ENCODE results near the gene LRRC8D. TPM values are rescaled to one million over a fixed set of nuclear protein-coding genes. Genes with fewer than 3 reads are reported as not detected.
A peak's percentile ranks its signal among the peaks of the same experiment; 100 is the strongest.

LRRC8D gene
- polyA plus RNA-seq, 3 donors: 34.8 to 40.2 (median 37.2) TPM

DNA sequence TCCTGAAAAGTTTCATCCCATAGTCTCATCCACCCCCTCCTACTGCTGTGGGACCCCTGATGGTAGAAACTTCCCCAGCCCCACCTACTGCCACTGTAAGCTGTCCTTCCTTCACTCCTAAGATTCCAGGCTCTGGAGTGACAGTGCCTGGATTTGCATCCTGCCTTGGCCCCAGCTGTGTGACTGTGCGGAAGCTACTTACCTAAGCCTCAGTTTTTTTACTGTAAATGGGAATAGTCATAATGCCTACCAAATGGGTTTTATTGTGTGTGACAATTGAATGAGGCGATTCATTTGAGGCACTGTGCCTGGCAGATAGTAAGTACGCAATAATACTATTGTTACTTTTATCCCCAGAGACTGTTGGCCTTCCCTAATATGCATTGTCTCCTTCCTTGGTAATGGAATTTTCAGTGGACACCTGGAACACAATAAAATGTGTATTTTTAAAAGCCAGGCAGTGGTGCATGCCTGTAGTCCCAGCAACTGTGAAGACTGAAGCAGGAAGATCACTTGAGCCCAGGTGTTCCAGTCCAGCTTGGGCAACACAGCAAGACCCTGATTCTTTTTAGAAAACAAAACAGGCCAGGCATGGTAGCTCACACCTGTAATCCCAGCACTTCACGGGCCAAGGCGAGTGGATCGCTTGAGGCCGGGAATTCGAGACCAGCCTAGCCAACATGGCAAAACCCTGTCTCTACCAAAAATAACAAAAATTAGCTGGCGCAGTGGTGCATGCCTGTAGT is 119.0 kb downstream of the LRRC8D start:
- no peak for DNase-seq (ENCODE audit: extremely low read depth in 1 of 11, low read depth in 9 of 11, low spot score in 4 of 11)

DNA sequence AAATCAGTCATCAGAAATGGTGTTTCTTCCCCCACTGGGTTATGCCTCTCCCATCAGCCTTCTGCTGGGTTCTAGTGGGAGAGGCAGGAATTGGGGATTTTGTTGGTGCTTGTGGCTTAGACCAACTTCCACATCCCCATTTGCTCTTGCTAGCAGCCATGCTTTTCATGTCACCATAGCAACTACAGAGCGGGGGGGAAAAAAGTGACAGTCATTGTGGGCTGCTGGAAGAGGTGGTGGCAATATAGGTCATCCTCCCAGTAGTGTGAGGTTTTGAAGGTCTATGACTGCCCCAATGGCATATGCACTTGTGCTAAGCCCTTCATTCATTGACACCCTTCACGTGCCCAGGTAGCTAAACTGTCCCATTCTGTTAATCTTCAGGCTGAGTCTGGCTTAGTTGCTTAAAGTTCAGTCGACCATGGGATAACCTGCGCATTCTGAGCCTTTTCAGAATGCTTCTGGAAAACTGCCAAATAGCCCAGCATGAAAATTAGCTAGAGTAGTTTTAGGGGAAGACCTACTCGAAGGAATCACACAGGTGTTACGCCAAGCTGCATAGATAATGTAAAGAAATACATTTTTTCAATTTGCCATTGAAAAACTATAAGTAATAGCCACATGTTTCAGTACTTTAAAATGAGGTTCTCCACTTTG is 120.4 kb downstream of the LRRC8D start:
- no peak for DNase-seq (ENCODE audit: extremely low read depth in 1 of 11, low read depth in 9 of 11, low spot score in 4 of 11)

DNA sequence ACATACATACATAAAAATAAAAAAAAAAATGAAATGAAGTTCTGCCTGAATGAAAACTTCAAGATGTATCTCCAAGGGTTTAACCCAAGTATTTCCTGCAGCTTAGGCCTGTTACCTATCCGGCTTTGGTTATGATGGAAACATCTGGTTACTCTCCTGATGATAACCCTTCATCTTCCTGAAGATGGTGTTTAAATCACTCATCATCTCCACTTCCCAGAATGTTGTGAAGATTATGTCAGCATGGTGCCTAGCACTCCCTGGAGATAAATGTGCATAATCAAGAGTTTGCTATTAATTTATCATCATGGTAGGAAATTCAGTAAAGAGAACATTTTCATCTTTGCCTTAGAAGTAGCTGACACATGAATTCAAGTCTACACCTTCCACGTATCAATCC is 121.2 kb downstream of the LRRC8D start:
- no peak for DNase-seq (ENCODE audit: extremely low read depth in 1 of 11, low read depth in 9 of 11, low spot score in 4 of 11)

DNA sequence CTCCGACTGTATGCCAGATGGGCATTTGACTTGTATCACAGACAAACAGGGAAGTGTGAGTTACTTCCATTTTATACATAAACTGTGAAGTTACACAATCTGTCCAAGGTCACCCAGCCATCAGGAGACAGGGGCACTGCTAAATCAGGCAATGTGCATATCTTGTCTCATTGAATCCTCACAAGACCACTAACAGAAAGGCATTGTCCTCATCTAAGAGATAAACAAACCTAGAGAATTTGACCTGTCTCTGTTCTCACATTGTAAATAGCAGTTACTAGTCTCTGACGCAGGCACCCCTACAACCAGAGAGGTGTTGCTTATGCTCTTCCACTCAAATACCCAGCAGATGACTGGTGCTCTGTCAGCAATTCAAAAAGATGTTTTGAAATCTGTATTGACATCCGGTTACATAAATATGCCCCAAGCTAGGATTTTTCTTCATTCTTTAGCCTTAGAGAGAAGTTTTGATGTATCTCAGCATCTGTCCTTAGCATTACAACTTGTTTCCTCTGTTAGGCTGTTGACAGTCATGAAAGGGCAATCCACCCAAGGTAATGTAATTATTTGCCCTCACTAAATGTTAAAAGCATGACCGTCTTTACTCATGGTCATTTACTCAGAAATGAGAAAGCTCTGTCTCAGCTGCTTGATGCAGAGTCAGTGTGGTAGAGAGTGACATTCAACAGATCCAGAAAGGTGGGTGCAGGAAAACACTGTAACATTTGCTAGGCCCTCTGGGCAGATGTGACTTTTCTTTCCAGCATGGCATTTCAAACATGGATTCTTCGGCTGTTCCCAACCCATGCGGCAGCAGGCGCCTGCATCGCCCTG is 122.2 kb downstream of the LRRC8D start:
- no peak for DNase-seq (ENCODE audit: extremely low read depth in 1 of 11, low read depth in 9 of 11, low spot score in 4 of 11)

DNA sequence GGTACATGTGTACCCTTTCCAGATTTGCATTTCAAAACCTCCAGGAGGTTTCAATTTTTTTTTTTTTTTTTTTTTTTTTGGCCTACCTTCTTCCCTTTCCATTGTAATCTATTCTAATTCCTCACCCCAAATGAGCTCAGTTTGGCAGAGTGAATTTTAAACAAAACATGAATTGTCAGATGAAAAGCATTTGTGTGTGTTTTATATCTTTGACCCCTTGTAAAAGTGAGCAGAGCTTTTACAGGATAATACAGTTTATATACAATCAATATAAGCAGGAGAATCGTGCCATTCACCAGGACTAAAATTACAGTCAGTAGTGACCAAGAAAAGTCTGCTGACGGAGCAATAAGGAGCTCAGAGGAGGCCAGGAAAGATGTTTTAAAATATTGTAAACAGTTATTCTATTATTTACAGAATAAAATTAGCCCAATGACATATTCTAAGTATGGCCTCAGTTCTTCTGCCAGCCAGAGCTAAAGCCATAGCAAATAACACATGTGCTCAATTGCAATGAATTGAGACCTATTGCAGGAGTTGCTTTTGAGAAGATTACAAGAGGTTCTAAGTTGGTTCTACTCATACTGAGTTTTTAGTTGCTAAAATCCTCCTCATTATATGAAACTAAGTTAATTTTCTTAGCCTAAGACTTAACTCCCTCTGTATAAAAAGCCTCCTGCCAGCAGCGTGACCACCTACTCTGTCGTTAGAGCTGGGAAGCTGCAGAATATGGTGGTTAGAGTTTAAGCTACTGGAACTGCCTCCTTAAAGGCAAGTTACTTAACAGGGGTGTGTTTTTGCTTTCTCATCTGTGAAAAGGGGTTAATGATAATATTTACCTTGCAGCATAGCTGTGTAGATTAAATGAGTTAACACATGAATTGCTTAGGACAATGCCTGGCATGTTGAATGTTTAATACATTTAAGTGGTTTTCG is 123.3 kb downstream of the LRRC8D start:
- DNase-seq (ENCODE audit: extremely low read depth in 1 of 11, low read depth in 9 of 11, low spot score in 4 of 11): no peak

DNA sequence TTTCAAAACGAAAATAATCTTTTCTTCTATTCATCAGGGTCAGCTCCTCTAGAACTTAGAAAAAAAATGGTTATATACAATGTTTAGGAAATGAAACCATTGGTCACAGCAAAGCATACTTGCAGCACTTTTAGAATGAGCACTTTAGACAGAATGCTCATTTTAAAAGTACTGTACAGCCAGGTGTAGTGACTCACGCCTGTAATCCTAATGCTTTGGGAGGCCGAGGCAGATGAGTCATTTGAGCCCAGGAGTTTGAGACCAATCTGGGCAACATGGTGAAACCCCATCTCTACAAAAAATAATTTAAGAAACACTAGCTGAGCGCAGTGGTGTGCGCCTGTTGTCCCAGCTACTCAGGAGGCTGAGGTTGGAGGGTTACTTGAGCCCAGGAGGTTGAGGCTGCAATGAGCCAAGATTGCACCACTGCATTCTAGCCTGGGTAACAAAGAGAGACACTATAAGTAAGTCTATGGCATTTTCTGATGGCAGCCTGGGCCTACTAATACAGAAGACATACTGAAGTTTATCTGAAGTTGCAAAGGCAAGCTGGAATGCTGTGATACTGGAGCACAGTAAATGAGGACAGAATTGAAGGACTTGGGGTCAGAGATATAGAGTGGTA is 125.1 kb downstream of the LRRC8D start:
- no peak for DNase-seq (ENCODE audit: extremely low read depth in 1 of 11, low read depth in 9 of 11, low spot score in 4 of 11)

DNA sequence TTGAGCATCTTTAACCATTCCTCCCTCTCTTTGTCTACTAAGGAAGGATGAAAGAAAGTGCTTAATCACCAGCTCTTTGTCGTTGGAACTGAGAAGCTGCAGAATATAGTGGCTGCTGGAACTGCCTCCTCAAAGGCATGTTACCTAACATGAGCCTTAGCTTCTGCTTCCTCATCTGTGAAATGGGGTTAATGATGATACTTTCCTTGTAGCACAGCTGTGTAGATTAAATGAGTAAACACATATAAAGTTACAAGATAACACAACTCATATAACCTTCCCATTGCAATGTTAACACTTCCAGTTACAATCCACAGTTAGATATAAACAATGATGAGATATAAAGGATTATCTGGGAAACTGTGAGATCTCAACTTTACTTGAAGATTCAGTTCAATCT is 125.7 kb downstream of the LRRC8D start:
- DNase-seq (ENCODE audit: extremely low read depth in 1 of 11, low read depth in 9 of 11, low spot score in 4 of 11): no peak

DNA sequence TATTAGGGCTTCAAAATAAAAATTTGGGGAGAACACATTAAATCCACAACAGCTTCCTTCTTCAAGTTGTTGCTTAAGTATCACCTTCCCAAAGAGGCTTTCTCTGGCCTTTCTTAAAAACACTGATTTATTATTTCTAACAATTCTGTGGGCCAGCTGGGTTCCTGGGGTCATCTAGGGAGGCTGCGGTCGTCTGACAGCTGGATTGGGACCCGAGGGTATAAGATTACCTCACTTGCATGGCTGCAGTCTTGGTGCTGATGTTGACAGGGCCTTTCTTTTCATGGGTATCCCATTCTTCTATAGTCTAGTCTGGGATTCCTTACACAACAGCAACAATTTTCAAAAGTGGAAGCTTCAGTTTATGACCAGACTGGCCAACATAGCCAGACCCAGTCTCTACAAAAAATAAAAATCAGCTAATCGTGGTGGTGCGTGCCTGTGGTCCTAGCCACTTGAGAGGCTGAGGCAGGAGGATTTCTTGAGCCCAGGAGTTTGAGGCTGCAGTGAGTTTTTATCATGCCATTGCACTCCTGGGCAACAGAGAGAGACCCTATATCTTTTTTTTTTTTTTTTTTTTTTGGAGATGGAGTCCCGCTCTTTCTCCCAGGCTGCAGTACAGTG is 128.0 kb downstream of the LRRC8D start:
- peak in 1 of 11 donors; percentile 29 for DNase-seq (ENCODE audit: extremely low read depth in 1 of 11, low read depth in 9 of 11, low spot score in 4 of 11)

DNA sequence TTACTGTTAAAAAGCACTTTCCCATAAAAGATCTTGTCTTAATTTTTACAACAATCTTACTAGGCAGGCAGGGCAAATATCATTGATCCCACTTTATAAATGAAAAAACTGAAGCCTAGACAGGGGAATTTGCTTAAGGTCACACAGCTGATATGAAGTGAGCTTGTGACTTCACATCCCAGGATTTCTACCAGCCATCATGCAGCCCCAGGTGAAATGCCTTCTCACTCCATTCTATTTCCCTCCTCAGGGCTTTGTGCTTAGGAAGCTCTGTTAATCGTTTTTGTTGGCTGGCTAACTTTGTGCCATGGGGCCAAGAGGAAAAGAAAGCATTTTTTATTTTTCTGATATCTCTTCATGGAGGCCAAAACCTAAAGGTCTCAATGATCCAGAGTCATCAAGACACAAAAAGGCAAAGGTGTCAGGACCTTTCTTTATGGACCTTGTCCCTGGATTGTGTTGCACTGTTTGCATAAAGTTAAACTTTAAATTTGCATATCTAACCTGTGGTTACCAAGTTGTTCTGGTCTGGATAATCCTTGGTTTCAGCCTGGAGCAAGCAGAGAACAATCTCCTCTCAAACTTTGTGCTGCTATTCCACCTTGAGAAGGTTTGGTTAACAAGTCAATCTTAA is 129.3 kb downstream of the LRRC8D start:
- no peak for DNase-seq (ENCODE audit: extremely low read depth in 1 of 11, low read depth in 9 of 11, low spot score in 4 of 11)

DNA sequence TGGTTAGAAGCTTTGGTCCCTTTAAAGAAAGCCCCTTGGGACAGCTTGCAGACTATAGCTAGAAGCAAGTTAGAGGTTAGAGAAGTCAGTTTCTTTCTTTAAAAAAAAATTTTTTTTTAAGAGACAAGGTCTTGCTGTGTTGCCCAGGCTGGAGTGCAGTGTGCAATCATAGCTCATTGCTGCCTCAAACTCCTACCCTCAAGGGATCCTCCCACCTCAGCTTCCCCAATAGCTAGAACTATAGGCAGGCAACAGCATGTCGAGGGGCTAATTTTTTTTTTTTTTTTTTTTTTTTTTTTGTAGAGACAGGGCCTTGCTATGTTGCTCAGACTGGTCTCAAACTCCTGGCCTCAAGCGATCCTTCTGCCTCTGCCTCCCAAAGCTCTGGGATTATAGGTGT is 129.9 kb downstream of the LRRC8D start:
- no peak for DNase-seq (ENCODE audit: extremely low read depth in 1 of 11, low read depth in 9 of 11, low spot score in 4 of 11)

DNA sequence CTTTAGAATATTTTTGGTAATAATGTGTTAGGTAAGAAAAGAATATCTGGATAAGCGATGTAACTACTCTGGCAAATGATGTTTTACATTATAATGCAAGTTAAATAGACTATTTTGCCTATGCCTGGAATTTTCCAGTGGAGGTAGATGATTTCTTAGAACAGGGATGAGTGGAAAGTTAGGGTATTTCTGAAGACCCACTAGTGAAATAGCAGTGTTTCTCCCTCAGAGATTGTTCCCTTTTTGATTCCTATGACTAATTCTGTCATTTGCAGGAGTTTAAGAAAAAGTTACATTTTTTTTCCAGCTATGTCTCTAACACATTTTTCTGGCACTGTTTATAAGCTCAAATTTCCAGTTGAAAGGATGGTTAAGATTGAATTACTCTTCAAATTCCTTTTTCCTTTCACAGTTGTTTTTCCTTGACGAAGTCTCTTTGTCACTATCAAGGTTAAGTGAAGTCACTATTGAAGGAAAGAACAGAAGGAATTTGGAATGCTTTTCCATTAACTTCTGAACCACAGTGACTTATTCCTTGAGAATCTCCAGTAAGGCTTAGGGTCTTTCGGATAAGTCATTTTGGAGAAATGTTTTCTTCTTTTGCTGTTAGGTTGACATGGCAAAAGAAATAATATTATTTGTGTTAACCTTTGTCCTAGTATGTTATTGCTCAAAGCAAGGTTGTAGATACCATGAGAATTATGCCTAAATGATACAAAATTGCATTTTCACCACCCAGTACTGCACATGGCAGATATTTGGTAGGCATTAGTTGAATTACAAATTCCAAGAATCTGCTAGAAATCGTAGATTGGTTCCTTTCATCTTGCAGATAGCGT is 131.2 kb downstream of the LRRC8D start:
- DNase-seq (ENCODE audit: extremely low read depth in 1 of 11, low read depth in 9 of 11, low spot score in 4 of 11): no peak

DNA sequence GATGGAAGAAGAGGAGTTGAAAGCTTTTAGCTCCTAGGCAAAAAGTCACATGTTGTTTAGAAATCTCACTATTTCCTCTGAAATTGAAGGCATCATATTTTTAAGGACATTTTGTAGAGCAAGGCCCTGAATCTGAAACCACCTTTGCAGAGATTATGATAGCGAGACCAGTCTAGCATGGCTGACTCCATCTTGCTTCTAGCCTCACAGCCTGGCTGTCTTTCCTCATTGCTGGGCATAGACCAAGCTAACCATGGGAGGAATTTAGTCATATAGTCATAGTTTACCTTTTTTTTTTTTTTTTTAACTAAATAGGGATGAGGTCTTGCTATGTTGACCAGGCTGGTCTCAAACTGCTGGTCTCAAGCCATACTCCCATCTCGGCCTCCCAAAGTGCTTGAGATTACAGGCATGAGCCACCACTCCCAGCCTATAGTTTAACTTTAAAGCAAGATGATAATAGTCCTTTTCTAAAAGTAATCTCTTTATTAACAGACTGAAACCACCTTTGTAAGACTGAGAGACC is 131.8 kb downstream of the LRRC8D start:
- DNase-seq (ENCODE audit: extremely low read depth in 1 of 11, low read depth in 9 of 11, low spot score in 4 of 11): no peak

DNA sequence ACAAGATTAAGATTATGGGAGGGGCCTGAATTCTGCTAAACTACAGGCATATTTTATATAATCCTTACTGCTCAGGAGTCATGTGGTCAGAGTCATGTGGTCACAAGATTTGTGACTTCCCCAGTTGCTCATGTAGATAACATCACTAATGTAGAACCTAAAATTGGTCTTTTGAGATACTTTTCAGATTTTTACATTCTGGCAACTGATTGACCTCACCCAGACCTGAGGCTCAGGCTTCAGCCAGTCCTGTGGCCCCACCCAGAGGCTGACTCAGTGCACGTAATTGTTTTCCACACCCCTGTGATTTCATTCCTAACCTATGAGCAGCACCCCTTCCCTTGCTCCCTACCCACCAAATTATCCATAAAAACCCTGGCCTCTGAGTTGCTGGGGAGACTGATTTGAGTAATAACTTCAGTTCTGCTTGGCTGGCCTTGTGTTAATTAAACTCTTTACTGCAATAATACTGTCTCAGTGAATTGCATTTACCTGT is 132.3 kb downstream of the LRRC8D start:
- DNase-seq (ENCODE audit: extremely low read depth in 1 of 11, low read depth in 9 of 11, low spot score in 4 of 11): peak in 3 of 11 donors; percentile 41 to 52 (median 49)

DNA sequence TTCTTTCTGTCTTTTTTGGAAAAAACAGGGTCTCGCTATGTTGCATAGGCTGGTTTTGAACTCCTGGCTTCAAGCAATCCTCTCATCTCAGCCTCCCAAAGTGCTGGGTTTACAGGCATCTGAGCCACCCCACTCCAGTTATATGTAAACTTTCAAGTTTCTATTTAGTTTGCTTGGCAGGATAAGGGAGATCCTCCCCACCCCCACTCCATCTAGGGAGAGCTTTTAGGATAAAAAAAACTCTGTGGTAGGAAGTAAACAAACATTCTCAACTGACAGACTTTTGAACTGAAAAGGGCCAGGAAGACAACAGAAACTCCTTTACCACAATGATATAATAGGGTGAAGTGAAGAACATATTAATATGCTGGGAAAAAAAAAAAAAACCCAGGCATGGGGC is 133.1 kb downstream of the LRRC8D start:
- no peak for DNase-seq (ENCODE audit: extremely low read depth in 1 of 11, low read depth in 9 of 11, low spot score in 4 of 11)

DNA sequence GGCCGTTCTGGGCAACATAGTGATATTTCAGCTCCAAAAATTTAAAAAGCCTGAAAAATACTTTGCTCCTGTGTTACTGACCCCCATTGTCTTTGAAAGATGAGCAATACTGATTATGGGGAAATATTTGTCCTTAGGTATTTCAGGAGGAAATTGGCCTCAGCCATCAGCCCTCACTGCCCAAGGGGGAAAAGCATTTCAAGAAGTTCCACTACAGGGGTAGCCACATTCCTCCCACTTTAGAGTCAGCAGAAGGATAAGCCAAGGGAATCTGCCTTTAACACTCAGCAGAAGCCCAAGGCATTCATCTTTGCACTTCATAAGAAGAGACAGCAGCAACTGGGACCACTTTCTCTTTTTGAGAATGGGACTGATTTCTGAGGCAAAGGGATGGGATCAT is 133.6 kb downstream of the LRRC8D start:
- DNase-seq (ENCODE audit: extremely low read depth in 1 of 11, low read depth in 9 of 11, low spot score in 4 of 11): no peak
